NCI-H1105 treated with DMSO at 0.1 percent for 48 hours (cell line): ENCODE data around the gene USF2.
"Not testable (repeated sequence)": the region's sequence is repeated elsewhere in the genome, so short reads cannot be mapped to it uniquely, and the experiment has no call there.

Source experiments
- DNase-seq: peaks from one replicate; lab custom pipeline; 2025; lab: John Stamatoyannopoulos, UW

Gene USF2

GRCh38 chr19:35268536-35269437 lies at the start of gene USF2:
TSS of gene USF2 (plus strand) at chr19:35268962. CDS start at chr19:35269102, 140 bp downstream.
- peak; percentile 67 for DNase-seq

- no peak for DNase-seq
Measured at GRCh38 chr19:35219008-35219407, 49.8 kb upstream of the USF2 start.

DNA sequence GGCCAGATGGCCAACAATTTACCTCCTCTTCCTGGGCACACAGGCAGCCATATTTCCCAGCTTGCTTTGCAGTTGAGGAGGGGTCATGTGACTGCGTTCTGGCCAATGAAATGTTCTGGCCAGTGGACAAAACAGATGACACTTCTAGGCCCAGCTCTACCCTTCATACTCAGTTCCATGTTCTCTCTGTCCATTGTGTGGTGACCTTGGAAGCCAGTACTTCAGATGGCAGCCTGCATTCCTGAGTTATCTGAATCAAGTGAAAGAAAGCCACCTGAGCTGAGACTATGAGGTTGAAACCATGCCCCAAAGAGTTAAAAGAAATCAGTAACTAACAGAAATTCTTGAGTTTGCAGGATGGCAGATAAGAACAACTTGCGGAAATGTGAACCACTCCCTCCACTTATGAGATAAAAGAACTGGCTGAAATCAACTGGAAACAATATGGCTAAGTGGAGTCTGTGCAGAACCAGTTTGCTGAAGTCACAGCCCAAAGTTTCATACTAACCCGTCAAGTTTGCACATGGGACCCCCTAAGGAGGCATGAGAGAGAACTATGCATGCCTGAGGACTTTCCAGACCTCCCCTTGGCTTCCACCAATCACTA lies 48.3 kb upstream of the USF2 start:
- DNase-seq: no peak

DNA sequence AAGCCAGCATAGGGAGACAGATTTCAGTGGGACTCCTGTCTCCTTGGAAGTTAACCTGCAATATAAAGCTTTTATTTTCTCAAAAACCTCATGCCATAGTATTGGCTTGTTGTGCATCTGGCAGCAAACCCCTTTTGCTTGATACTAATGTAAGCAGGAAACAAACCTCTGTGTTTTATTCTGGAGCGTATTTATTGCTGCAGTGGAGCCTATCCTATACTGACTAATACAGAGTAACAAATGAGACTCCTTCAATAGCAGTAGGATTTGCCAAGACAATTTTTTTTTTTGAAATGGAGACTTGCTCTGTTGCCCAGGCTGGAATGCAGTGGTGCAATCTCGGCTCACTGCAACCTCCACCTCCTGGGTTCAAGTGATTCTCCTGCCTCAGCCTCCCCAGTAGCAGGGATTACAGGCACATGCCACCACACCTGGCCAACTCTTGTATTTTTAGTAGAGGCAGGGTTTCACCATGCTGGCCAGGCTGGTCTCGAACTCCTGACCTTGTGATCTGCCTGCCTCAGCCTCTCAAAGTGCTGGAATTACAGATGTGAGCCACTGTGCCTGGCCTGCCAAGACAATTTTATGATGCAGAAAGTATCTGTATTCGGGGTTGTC lies 47.7 kb upstream of the USF2 start:
- DNase-seq: not testable (repeated sequence)

- DNase-seq: no peak
Measured at GRCh38 chr19:35222373-35223015, 46.3 kb upstream of the USF2 start.

DNA sequence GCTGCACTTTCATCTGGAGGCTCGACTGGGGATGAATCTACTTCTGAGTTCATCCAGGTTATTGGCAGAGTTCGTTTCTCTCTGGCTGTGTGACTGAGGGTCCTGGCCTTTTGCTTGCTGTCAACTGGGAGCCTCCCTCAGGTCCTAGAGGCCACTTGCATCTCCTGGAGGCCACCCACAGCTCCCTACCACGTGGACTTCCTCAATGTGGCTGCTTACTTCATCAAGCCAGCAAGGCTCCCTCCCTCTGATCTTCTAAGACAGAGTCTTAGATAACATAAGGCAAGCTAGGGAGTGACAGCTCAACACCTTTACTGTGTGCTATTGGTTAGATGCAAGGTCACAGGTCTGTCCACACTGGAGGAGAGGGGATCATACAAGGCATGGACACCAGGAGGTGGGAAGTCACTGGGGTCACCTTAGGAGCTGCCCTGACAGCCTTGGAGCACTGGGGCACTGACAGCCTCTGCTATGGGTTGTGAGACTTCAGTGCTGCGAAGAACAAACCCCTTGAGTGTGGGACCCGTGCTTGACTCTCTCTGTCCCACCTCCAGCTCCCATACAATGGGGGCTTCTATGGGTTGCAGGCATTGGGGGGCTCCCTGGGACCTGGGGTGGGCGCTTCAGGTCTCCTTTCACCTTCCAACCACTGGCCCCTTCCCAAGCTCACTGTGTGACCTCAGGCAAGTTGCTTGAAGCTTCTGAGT lies 45.5 kb upstream of the USF2 start:
- DNase-seq: no peak

DNA sequence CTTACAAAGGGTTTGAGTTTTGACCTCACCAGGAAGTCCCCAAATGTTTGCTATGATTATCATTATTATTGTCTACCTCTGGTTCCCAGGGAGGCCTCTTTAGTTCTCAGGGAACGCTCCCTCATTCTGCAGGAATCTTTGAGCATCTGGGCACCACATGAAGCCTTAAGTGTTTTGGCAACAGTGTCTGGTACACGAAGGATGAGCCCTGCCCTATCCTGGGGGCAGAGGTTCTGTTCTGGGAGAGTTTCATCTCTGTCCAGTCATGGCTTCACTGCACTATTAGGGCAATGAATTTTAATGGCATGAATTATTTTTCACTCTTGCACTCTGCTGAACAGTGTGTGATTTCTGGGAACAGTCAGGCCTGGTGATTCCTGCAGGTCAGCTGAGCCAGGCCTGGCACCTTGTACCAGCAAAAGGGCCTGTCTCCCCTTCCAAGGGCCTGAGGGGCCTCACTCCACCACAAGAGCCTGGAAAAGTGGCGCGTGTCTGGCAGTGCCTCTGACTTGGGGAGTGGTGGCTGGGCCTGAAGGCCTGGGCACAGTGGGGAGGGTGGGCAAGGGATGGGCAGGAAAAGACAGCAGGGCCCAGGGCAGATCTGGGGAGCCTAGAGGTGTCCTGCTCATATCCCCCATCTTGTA lies 44.8 kb upstream of the USF2 start:
- DNase-seq: no peak

GRCh38 chr19:35224681-35225571 lies 43.8 kb upstream of the USF2 start:
- DNase-seq: no peak

DNA sequence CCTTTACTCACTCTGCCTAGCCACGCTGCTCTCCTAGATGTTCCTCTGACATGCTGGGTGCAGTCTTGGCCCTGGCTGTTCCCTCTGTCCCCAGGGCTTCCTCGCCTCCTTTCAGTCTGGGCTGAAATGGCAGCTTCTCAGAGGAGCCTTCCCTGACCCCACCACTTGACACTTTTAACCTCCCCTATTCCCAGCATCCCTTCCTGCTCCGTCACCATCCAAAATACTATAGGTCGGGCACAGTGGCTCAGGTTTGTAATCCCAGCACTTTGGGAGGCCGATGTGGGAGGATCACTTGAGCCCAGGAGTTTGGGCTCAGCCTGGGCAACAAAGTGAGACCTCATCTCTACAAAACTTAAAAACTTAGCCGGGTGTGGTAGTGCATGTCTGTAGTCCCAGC lies 42.8 kb upstream of the USF2 start:
- no peak for DNase-seq

GRCh38 chr19:35226748-35227147 lies 42.0 kb upstream of the USF2 start:
- no peak for DNase-seq

DNA sequence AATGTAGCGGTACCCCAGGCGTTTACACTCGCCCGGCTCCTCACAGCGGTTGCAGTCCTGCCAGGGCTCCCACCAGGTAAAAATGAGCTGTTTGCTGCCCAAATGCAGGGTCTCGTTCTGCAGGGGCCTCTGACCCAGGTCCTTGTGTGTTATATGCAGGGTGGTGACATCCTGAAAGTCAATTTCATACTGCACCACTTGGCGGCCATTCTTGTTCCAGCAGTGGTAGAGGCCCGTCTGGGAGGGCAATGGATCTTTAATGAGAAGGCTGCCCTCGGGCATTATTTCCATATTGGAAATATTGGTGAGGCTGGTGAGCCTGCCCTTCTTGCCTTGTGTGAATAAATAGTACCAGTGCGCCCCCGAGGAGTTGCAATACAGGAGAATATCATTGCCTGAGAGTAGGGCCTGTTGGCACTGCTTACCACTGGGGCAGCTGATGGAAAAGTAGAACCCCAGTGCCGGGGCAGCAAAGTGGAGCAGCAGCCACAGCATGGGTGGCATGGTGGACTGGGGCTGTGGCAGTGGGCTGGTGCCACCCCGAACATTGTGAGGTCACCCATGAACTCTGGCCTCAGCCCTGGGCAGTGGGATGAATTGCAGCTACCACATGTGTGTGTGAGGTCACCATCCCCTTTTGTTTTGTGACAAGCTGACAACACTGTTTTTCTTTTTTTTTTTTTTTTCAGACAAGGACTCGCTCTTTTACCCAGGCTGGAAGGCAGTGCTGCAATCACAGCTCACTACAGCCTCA lies 40.4 kb upstream of the USF2 start, which contains the start of gene FAM187B:
Gene FAM187B (minus strand): TSS at position 563 of the 754 bp plus-strand sequence. CDS start 59 bp downstream, at position 504.
- DNase-seq: no peak

- DNase-seq: no peak
Measured at GRCh38 chr19:35229601-35230000, 39.2 kb upstream of the USF2 start.

GRCh38 chr19:35231956-35232645 lies 36.7 kb upstream of the USF2 start:
- no peak for DNase-seq

- DNase-seq: no peak
Measured at GRCh38 chr19:35232912-35233311, 35.9 kb upstream of the USF2 start.

- DNase-seq: no peak
Measured at GRCh38 chr19:35236638-35237400, 31.9 kb upstream of the USF2 start.

DNA sequence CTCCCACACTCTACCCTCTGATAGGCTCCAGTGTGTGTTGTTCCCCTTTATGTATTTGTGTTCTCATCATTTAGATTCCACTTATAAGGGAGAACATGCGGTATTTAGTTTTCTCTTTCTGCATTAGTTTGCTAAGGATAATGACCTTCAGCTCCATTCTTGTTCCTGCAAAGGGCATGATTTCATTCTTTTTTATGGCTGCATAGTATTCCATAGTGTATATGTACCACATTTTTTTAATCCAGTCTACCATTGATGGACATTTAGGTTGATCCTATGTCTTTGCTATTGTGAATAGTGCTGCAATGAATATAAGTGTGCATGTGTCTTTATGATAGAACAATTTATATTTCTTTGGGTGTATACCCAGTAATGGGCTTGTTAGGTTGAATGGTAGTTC lies 29.2 kb upstream of the USF2 start:
- not testable (repeated sequence) for DNase-seq

DNA sequence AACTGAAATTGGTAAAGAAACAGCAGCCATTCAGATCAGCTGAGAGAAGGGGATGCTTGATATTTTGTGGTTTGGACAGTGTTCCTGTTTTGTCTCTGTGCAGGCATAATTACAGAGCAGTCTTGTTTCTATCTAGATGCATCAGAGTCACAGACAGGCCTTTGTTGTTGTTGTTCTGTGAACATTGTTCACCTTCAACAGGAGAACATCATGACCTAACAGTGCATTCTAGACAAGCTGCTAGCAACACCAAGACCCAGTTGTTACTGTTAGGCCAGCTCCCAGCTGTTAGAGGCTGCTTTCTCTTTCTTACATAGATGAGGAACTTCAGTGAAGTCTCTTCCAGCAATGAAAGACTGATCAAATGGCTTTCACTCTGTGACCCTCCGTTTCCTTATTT lies 28.4 kb upstream of the USF2 start:
- DNase-seq: no peak

DNA sequence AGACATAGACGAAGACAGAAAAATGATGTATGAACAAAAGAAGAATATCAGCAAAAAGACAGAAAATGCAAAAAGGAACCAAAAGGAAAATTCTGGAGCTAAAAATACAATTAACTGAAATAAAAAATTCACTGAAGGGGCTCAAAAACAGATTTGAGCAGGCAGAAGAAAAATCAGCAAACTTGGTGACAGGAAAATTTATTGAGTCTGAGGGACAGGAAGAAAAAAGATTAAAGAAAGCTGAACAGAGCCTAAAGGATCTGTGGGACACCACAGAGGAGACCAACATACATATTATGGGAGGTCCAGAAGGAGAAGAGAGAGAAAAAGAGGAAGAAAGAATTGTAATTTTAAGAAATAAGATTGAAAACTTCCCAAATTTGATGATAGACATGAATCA lies 27.3 kb upstream of the USF2 start:
- no peak for DNase-seq
